ENCODE results near the gene KIF17. TPM values are rescaled to one million over a fixed set of nuclear protein-coding genes. Genes with fewer than 3 reads are reported as not detected.

KIF17 gene
- total RNA-seq, 1 experiment from 2014 or later, result 5.1 TPM

DNA sequence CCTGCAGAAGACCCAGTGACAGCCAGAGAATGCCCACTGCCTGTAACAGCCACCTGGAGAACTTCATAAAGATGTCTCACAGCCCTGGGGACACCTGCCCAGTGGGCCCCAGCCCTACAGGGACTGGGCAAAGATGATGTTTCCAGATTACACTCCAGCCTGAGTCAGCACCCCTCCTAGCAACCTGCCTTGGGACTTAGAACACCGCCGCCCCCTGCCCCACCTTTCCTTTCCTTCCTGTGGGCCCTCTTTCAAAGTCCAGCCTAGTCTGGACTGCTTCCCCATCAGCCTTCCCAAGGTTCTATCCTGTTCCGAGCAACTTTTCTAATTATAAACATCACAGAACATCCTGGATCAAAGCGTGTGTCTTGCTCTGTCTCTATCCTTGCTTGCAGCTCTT, 99.3 kb downstream of the KIF17 start:
- Histone ChIP-seq H3K4me1 (ENCODE audit: insufficient read depth, low read length) (peaks cover 4% of the 10 kb centered on the region; the same call in 1 of the 2 replicates), H2AFZ (ENCODE audit: low read length) (no peak overlapping the region), H4K5ac (ENCODE audit: insufficient read length, low read depth, low read length) (no peak overlapping the region), H3K9me3 (ENCODE audit: control insufficient read depth, low read depth, low read length) (no peaks in the 10 kb centered on the region), H3K14ac (ENCODE audit: insufficient read depth, low read length) (no peak overlapping the region), H3T11ph (ENCODE audit: low read length) (no peak overlapping the region), H2BK20ac (ENCODE audit: low read depth, low read length, poor library complexity, severe bottlenecking) (no peak overlapping the region), H3K79me2 (ENCODE audit: insufficient read depth, low read length) (no peaks in the 10 kb centered on the region), H4K91ac (ENCODE audit: insufficient read length, low read depth, low read length) (peak overlapping the region; percentile 66), H3K9ac (ENCODE audit: extremely low read depth, insufficient read length, low read length) (no peak overlapping the region), H4K20me1 (ENCODE audit: control insufficient read depth, insufficient read depth, insufficient read length) (no peaks in the 10 kb centered on the region), H3K4me2 (ENCODE audit: insufficient read depth, insufficient read length, low read length) (no peak overlapping the region), H3K23me2 (ENCODE audit: insufficient read length, low read depth, low read length, poor library complexity, severe bottlenecking) (no peaks in the 10 kb centered on the region), H3K27me3 (ENCODE audit: insufficient read depth, low read length) (no peaks in the 10 kb centered on the region), H4K8ac (replicated peaks; ENCODE audit: insufficient read length, low read depth, low read length) (no peak overlapping the region), H2AK5ac (ENCODE audit: insufficient read length, low read length) (no peak overlapping the region), H3K18ac (ENCODE audit: insufficient read length, low read depth, low read length) (no peak overlapping the region), H2BK5ac (ENCODE audit: insufficient read length, low read length) (no peak overlapping the region), H3K56ac (ENCODE audit: insufficient read length, low read depth, low read length) (peak overlapping the region; percentile 79), H3K27ac (ENCODE audit: insufficient read length, low read depth, low read length) (no peak overlapping the region), H2BK120ac (ENCODE audit: low read depth, low read length, poor library complexity, severe bottlenecking) (no peak overlapping the region), H2BK12ac (ENCODE audit: insufficient read length, low read depth, low read length) (no peak overlapping the region), H3K23ac (ENCODE audit: insufficient read length, low read depth, low read length) (no peak overlapping the region), H3K4ac (ENCODE audit: low read depth, low read length) (no peak overlapping the region), H2BK15ac (ENCODE audit: low read depth, low read length) (no peak overlapping the region), H3K79me1 (ENCODE audit: insufficient read depth, low read depth, low read length, poor library complexity, severe bottlenecking) (no peaks in the 10 kb centered on the region)
- Mint-ChIP-seq H3K27me3 (ENCODE audit: low read depth) (no peaks in the 10 kb centered on the region; the same call in 1 of the 2 replicates), H3K36me3 (ENCODE audit: insufficient read depth in 1 of 3, low read depth in 3 of 3) (no peaks in the 10 kb centered on the region), H3K4me1 (peaks cover 20 to 22% of the 10 kb centered on the region in 2 experiments), H3K4me3 (no peak overlapping the region), H3K27ac (peak overlapping the region in 1 of 3 experiments; percentile 4; a peak in 4 of 7 replicates), H3K9me3 (no peaks in the 10 kb centered on the region)
- TF ChIP-seq, protein P1, sequence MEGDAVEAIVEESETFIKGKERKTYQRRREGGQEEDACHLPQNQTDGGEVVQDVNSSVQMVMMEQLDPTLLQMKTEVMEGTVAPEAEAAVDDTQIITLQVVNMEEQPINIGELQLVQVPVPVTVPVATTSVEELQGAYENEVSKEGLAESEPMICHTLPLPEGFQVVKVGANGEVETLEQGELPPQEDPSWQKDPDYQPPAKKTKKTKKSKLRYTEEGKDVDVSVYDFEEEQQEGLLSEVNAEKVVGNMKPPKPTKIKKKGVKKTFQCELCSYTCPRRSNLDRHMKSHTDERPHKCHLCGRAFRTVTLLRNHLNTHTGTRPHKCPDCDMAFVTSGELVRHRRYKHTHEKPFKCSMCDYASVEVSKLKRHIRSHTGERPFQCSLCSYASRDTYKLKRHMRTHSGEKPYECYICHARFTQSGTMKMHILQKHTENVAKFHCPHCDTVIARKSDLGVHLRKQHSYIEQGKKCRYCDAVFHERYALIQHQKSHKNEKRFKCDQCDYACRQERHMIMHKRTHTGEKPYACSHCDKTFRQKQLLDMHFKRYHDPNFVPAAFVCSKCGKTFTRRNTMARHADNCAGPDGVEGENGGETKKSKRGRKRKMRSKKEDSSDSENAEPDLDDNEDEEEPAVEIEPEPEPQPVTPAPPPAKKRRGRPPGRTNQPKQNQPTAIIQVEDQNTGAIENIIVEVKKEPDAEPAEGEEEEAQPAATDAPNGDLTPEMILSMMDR (conservative IDR thresholded peaks at IDR 0.05), result no peak
- no CpG with 5 or more reads among the region's 4 CpGs for WGBS (ENCODE audit: extremely low coverage, insufficient read length, low lambda C conversion rate)
- DNase-seq, result no peak

Measured in H9 (cell line).